OCI-LY7 (cell line): ENCODE data around the gene AP4B1. TPM values are rescaled to one million over a fixed set of nuclear protein-coding genes. Genes with fewer than 3 reads are reported as not detected.
A peak's percentile ranks its signal among the peaks of the same experiment; 100 is the strongest.
"Not testable (repeated sequence)": the region's sequence is repeated elsewhere in the genome, so short reads cannot be mapped to it uniquely, and the experiment has no call there.

Experiments used
- BruUV-seq: library from RNA; stranded (reverse); fragments of 400-500 nt; replicated peaks from 2 replicates; lab custom pipeline; 2021; lab: Mats Ljungman, UMichigan
- CTCF ChIA-PET: fragments of 300-600 bp; sonication (Branson Sonifier 250); formaldehyde crosslinking; loops from one replicate; lab custom pipeline; 2022; ENCODE audit warnings: antibody characterized with exemption; ENCODE audit not compliant: unreplicated experiment; lab: Charles Lee
- POLR2A ChIA-PET: fragments of 300-600 bp; sonication (Branson Sonifier 250); formaldehyde crosslinking; loops from one replicate; lab custom pipeline; 2022; ENCODE audit warnings: antibody characterized with exemption; lab: Charles Lee
- DNase-seq: peaks from one replicate; pipeline ENCODE4 v3.0.0-alpha.2; 2015; ENCODE audit warnings: low spot score
- H2AFZ ChIP-seq: fragments of 200-600 bp; sonication (generic), shearing (Covaris generic); 2 replicates; pipeline ENCODE4 v1.6.1; 2014; ENCODE audit warnings: mild to moderate bottlenecking, antibody characterized with exemption, low read length, moderate library complexity
- H3K27ac ChIP-seq: fragments of 200-600 bp; sonication (generic); 2 replicates; pipeline ENCODE4 v1.5.1; 2014; ENCODE audit warnings: mixed run types, low read depth, mild to moderate bottlenecking, moderate library complexity, low read length, inconsistent platforms; ENCODE audit not compliant: poor library complexity, severe bottlenecking
- H3K36me3 ChIP-seq: fragments of 200-600 bp; sonication (generic); 2 replicates; pipeline ENCODE4 v1.6.1; 2014; ENCODE audit warnings: mild to moderate bottlenecking, antibody characterized with exemption, low read length, moderate library complexity, mixed read lengths; ENCODE audit not compliant: insufficient read depth
- H3K4me1 ChIP-seq: fragments of 200-600 bp; sonication (generic); 2 replicates; pipeline ENCODE4 v1.5.1; 2014; ENCODE audit warnings: mild to moderate bottlenecking, low read length; ENCODE audit not compliant: insufficient read depth, poor library complexity, severe bottlenecking
- H3K4me2 ChIP-seq: fragments of 200-600 bp; sonication (generic); 2 replicates; pipeline ENCODE4 v1.6.1; 2014; ENCODE audit warnings: mild to moderate bottlenecking, low read length
- H3K4me3 ChIP-seq: fragments of 200-600 bp; sonication (generic); 2 replicates; pipeline ENCODE4 v1.5.1; 2014; ENCODE audit warnings: mild to moderate bottlenecking, low read depth, low read length; ENCODE audit not compliant: poor library complexity, severe bottlenecking
- H3K79me2 ChIP-seq: fragments of 200-600 bp; sonication (generic); 2 replicates; pipeline ENCODE4 v1.6.1; 2016; ENCODE audit warnings: low read depth, mild to moderate bottlenecking, low read length, moderate library complexity, mixed read lengths; ENCODE audit not compliant: insufficient read depth
- H3K9me2 ChIP-seq: fragments of 200-600 bp; sonication (generic); 2 replicates; pipeline ENCODE4 v1.6.1; 2016; ENCODE audit warnings: mild to moderate bottlenecking, low read length, mixed read lengths; ENCODE audit not compliant: insufficient read depth
- H3K9me3 ChIP-seq: fragments of 200-600 bp; sonication (generic); 2 replicates; pipeline ENCODE4 v1.6.1; 2014; ENCODE audit warnings: mild to moderate bottlenecking, mixed run types, low read length, mixed read lengths
- H4K20me1 ChIP-seq: fragments of 200-600 bp; sonication (generic); 2 replicates; pipeline ENCODE4 v1.6.1; 2014; ENCODE audit warnings: mild to moderate bottlenecking, antibody characterized with exemption, low read length, moderate library complexity, mixed read lengths; ENCODE audit not compliant: insufficient read depth
- EZH2phosphoT487 ChIP-seq: fragments of 200-600 bp; sonication (generic); IDR thresholded peaks from 2 replicates; pipeline ENCODE4 v1.6.1; 2018; ENCODE audit warnings: low read depth, borderline replicate concordance, mild to moderate bottlenecking, mixed run types, antibody characterized with exemption, low read length, moderate library complexity, mixed read lengths
- intact Hi-C: fragments of 100-400 bp; cut with micrococcal nuclease; formaldehyde crosslinking; loops from one replicate; pipeline ENCODE4 v1.10.0; 2022; ENCODE audit not compliant: unreplicated experiment
- total RNA-seq, 2 experiments: library from RNA; depleted of rRNA in 1 of 2; stranded (reverse); fragments of >200 nt in 1 of 2; shearing (Covaris generic) in 1 of 2; gene quantifications; 2 replicates each; pipeline ENCODE4 v1.2.3, GENCODE V29; 2014 to 2022
- TF ChIP-seq, protein P1 (sequence below): fragments of 200-600 bp; sonication (generic); conservative IDR thresholded peaks from 2 replicates; pipeline ENCODE4 v1.5.1; 2014; ENCODE audit warnings: mild to moderate bottlenecking, antibody characterized with exemption, low read length, moderate library complexity, mixed read lengths

Gene AP4B1
- total RNA-seq, 2 experiments from 2014 or later, result 40.5 to 45.3 TPM

- Histone ChIP-seq H4K20me1 (no peaks in the 10 kb centered on the region), H3K4me2 (no peak overlapping the region), H3K9me3 (no peaks in the 10 kb centered on the region), H3K27ac (no peak overlapping the region), H3K9me2 (no peaks in the 10 kb centered on the region), H2AFZ (no peak overlapping the region), H3K4me1 (peaks cover 34% of the 10 kb centered on the region), H3K79me2 (peaks cover 75% of the 10 kb centered on the region), H3K4me3 (no peak overlapping the region), H3K36me3 (peaks cover 49% of the 10 kb centered on the region)
- no peak for DNase-seq
- TF ChIP-seq, protein P1, sequence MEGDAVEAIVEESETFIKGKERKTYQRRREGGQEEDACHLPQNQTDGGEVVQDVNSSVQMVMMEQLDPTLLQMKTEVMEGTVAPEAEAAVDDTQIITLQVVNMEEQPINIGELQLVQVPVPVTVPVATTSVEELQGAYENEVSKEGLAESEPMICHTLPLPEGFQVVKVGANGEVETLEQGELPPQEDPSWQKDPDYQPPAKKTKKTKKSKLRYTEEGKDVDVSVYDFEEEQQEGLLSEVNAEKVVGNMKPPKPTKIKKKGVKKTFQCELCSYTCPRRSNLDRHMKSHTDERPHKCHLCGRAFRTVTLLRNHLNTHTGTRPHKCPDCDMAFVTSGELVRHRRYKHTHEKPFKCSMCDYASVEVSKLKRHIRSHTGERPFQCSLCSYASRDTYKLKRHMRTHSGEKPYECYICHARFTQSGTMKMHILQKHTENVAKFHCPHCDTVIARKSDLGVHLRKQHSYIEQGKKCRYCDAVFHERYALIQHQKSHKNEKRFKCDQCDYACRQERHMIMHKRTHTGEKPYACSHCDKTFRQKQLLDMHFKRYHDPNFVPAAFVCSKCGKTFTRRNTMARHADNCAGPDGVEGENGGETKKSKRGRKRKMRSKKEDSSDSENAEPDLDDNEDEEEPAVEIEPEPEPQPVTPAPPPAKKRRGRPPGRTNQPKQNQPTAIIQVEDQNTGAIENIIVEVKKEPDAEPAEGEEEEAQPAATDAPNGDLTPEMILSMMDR, result no peak
- TF ChIP-seq EZH2phosphoT487, result no peak
- intact Hi-C loops, result no loop called here
- CTCF ChIA-PET, result interaction anchor here (0.6 kb wide), 1 partner anchor 20 kb away, joined by 3 read pairs; no protein-coding TSS in a partner anchor
- BruUV-seq, result no TSS peak
- POLR2A ChIA-PET, result interaction anchor here (2.0 kb wide), 2 partner anchors 10 to 12 kb away, joined by 6 to 13 read pairs; no protein-coding TSS in a partner anchor
Measured at GRCh38 chr1:113950908-113951307, 46.3 kb upstream of the AP4B1 start.

- TF ChIP-seq, protein P1, result peak; percentile 46
- no peak for TF ChIP-seq EZH2phosphoT487
- Histone ChIP-seq H3K36me3 (peaks cover 43% of the 10 kb centered on the region), H3K9me2 (no peaks in the 10 kb centered on the region), H2AFZ (no peak overlapping the region), H3K9me3 (peaks cover 11% of the 10 kb centered on the region; the same call in 1 of the 2 replicates), H3K4me1 (peaks cover 48% of the 10 kb centered on the region), H3K27ac (no peak overlapping the region), H3K4me2 (no peak overlapping the region), H4K20me1 (no peaks in the 10 kb centered on the region), H3K79me2 (peaks cover 92% of the 10 kb centered on the region), H3K4me3 (no peak overlapping the region)
- intact Hi-C loops, result loop anchor here (10.0 kb wide), 2 partner anchors 806 to 994 kb away; partner anchors contain the start of genes CSDE1 and SLC16A1
- no peak for DNase-seq
- BruUV-seq, result no TSS peak
- ChIA-PET CTCF (no interaction called here), POLR2A (interaction anchor here (0.6 to 2.0 kb wide), 14 partner anchors 8 to 287 kb away, joined by 3 to 9 read pairs (median 5); no protein-coding TSS in a partner anchor)
Measured at GRCh38 chr1:113949007-113949406, 44.4 kb upstream of the AP4B1 start.

DNA sequence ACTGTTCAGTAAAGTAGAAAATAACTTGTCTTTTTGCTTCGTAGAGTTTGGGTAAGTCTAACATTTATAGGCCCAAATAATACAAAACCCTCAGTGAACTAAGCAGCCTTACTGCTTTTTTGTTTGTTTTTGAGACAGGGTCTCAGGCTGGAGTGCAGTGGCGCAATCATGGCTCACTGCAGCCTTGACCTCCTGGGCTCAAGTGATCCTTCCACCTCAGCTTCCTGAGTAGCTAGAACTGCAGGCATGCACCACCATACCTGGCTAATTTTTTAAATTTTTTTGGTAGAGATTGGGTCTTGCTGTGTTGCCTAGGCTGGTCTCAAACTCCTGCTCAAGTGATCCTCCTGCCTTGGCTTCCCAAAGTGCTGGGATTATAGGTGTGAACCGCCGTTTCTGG is 43.6 kb upstream of the AP4B1 start:
- CTCF ChIA-PET, H4K20me1 ChIP-seq, H3K9me2 ChIP-seq, H3K4me3 ChIP-seq, BruUV-seq, DNase-seq, H2AFZ ChIP-seq: not testable (repeated sequence)
- Histone ChIP-seq H3K36me3 (peaks cover 44% of the 10 kb centered on the region), H3K9me3 (peaks cover 16% of the 10 kb centered on the region; the same call in 1 of the 2 replicates), H3K27ac (peak overlapping the region; percentile 88), H3K79me2 (peaks cover 98% of the 10 kb centered on the region), H3K4me1 (peaks cover 48% of the 10 kb centered on the region), H3K4me2 (peak overlapping the region; percentile 69)
- POLR2A ChIA-PET, result interaction anchor here (0.6 to 3.2 kb wide), 12 partner anchors 10 to 286 kb away, joined by 3 to 17 read pairs (median 4); no protein-coding TSS in a partner anchor
- intact Hi-C loops, result loop anchor here (10.0 kb wide), 2 partner anchors 807 to 993 kb away; partner anchors contain the start of genes CSDE1 and SLC16A1
